A673 (cell line): ENCODE data around the gene MNAT1. TPM values are rescaled to one million over a fixed set of nuclear protein-coding genes. Genes with fewer than 3 reads are reported as not detected.

Experiments used
- BruUV-seq: library from RNA; stranded (reverse); fragments of 400-500 nt; replicated peaks from 2 replicates; lab custom pipeline; 2021; lab: Mats Ljungman, UMichigan
- CTCF ChIA-PET: fragments of 300-600 bp; sonication (Branson Sonifier 250); formaldehyde crosslinking; loops from one replicate; lab custom pipeline; 2022; ENCODE audit warnings: antibody characterized with exemption; lab: Charles Lee
- POLR2A ChIA-PET: fragments of 300-600 bp; sonication (Branson Sonifier 250); formaldehyde crosslinking; loops from one replicate; lab custom pipeline; 2022; ENCODE audit warnings: antibody characterized with exemption; ENCODE audit not compliant: low non-redundant PET; lab: Charles Lee
- DNase-seq: peaks from one replicate; pipeline ENCODE4 v3.0.0-alpha.2; 2015; ENCODE audit warnings: low spot score
- H3K27ac ChIP-seq: fragments of 200-600 bp; sonication (generic); 2 replicates; pipeline ENCODE4 v1.5.1; 2016; ENCODE audit warnings: mixed run types, low read depth, mild to moderate bottlenecking, mixed read lengths, antibody characterized with exemption, low read length; ENCODE audit not compliant: poor library complexity, severe bottlenecking
- H3K27me3 ChIP-seq: fragments of 200-600 bp; sonication (generic); replicated peaks from 2 replicates; pipeline ENCODE4 v1.6.1; 2017; ENCODE audit warnings: mixed run types, low read depth, mild to moderate bottlenecking, mixed read lengths, antibody characterized with exemption, low read length; ENCODE audit not compliant: insufficient read depth, poor library complexity
- H3K36me3 ChIP-seq: fragments of 200-600 bp; sonication (generic); 2 replicates; pipeline ENCODE4 v1.6.1; 2016; ENCODE audit warnings: mixed run types, mild to moderate bottlenecking, mixed read lengths, antibody characterized with exemption, low read length; ENCODE audit not compliant: insufficient read depth, poor library complexity, severe bottlenecking
- H3K4me1 ChIP-seq: fragments of 200-600 bp; sonication (generic); 2 replicates; pipeline ENCODE4 v1.6.1; 2017; ENCODE audit warnings: mixed run types, mild to moderate bottlenecking, mixed read lengths, antibody characterized with exemption, low read length; ENCODE audit not compliant: insufficient read depth, poor library complexity, severe bottlenecking
- H3K4me3 ChIP-seq: fragments of 200-600 bp; sonication (generic); 2 replicates; pipeline ENCODE4 v1.5.1; 2016; ENCODE audit warnings: low read depth, mixed run types, mild to moderate bottlenecking, mixed read lengths, low read length; ENCODE audit not compliant: poor library complexity, severe bottlenecking
- H3K9me3 ChIP-seq: fragments of 200-600 bp; sonication (generic); 2 replicates; pipeline ENCODE4 v1.6.1; 2016; ENCODE audit warnings: mixed run types, low read depth, mild to moderate bottlenecking, mixed read lengths, antibody characterized with exemption, low read length; ENCODE audit not compliant: poor library complexity, severe bottlenecking
- CTCF ChIP-seq: fragments of 300-800, 200-600 bp; sonication (generic); conservative IDR thresholded peaks from 2 replicates; pipeline ENCODE4 v1.5.1; 2017; ENCODE audit warnings: low read depth, mild to moderate bottlenecking, antibody characterized with exemption, low read length, moderate library complexity, mixed read lengths
- EZH2 ChIP-seq: fragments of 200-600 bp; sonication (generic); IDR thresholded peaks from 2 replicates; pipeline ENCODE4 v1.6.1; 2017; ENCODE audit warnings: borderline replicate concordance, low read depth, mild to moderate bottlenecking, mixed read lengths, antibody characterized with exemption, low read length; ENCODE audit not compliant: poor library complexity, severe bottlenecking
- intact Hi-C: fragments of 100-400 bp; cut with micrococcal nuclease; formaldehyde crosslinking; loops from one replicate; pipeline ENCODE4 v1.10.0; 2022; ENCODE audit not compliant: unreplicated experiment
- total RNA-seq: library from RNA; stranded (reverse); gene quantifications from 2 replicates; pipeline ENCODE4 v1.2.3, GENCODE V29; 2021

The MNAT1 gene
- total RNA-seq, 1 experiment from 2014 or later = 70.9 TPM

DNA sequence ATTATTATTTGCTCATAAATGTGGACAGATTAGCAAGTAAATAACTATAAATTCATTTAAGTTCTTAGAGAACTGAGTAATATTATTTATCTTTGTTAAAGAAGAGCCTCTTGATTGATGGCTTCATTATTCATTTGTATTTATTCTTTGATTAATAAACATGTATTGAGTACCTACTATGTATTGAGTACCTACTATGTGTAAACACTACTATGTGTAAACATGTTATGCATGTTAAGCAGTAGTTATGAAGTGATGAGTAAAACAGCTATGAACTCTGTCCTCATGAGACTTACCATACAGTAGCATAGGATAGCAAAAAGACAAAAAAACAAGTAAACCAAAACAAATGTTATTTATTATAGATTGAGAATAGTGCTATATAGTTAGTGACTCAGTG, 61.9 kb downstream of the MNAT1 start:
- BruUV-seq = no TSS peak
- no peaks in the 10 kb centered on the region for H3K36me3 ChIP-seq
- CTCF ChIA-PET = no interaction called here

GRCh38 chr14:60800409-60800808, 65.8 kb downstream of the MNAT1 start:
- ChIA-PET POLR2A (no interaction called here), CTCF (no interaction called here)
- intact Hi-C loops = no loop called here
- Histone ChIP-seq H3K36me3 (no peaks in the 10 kb centered on the region), H3K4me3 (no peak overlapping the region), H3K27ac (no peak overlapping the region), H3K4me1 (no peaks in the 10 kb centered on the region), H3K9me3 (no peaks in the 10 kb centered on the region), H3K27me3 (no peaks in the 10 kb centered on the region)
- TF ChIP-seq EZH2 (no peak), CTCF (no peak)
- DNase-seq = no peak
- BruUV-seq = no TSS peak

More for the DNA sequence above, 61.9 kb downstream of the MNAT1 start:
- POLR2A ChIA-PET = no interaction called here
- Histone ChIP-seq H3K4me3 (no peak overlapping the region), H3K27me3 (no peaks in the 10 kb centered on the region), H3K27ac (no peak overlapping the region), H3K4me1 (no peaks in the 10 kb centered on the region), H3K9me3 (no peaks in the 10 kb centered on the region)
- no peak for DNase-seq
- intact Hi-C loops = no loop called here
- TF ChIP-seq EZH2 (no peak), CTCF (no peak)

GRCh38 chr14:60803871-60804270, 69.3 kb downstream of the MNAT1 start:
- no peaks in the 10 kb centered on the region for H3K4me1 ChIP-seq
- no peaks in the 10 kb centered on the region for H3K27me3 ChIP-seq
- intact Hi-C loops = no loop called here
- no peak overlapping the region for H3K4me3 ChIP-seq
- H3K9me3 ChIP-seq = no peaks in the 10 kb centered on the region
- H3K27ac ChIP-seq = no peak overlapping the region
- CTCF ChIA-PET = no interaction called here
- DNase-seq = no peak
- no TSS peak for BruUV-seq
- TF ChIP-seq CTCF (no peak), EZH2 (no peak)
- POLR2A ChIA-PET = no interaction called here
- no peaks in the 10 kb centered on the region for H3K36me3 ChIP-seq
